ENCODE data around the gene SPAG4.

DNA sequence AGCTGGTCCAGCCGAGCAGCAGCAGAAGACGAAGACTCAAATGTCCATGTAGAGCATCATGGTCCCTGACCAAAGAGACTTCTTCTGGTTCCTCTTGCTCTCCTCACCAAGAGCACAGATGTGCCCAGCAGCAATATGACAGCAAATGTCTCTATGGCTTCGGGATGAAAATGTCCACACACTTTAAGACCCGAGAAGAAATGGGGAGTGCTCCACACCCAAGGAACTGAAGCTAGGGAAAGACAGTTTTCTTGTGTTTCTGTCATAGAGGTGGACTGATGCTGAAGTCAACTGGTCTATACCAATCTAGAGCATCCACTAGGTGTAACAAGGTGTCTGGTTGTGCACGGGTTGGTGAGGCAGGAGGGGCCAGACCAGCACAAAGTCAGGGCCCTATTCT lies 53.6 kb downstream of the SPAG4 start:
- TF ChIP-seq, protein P1, sequence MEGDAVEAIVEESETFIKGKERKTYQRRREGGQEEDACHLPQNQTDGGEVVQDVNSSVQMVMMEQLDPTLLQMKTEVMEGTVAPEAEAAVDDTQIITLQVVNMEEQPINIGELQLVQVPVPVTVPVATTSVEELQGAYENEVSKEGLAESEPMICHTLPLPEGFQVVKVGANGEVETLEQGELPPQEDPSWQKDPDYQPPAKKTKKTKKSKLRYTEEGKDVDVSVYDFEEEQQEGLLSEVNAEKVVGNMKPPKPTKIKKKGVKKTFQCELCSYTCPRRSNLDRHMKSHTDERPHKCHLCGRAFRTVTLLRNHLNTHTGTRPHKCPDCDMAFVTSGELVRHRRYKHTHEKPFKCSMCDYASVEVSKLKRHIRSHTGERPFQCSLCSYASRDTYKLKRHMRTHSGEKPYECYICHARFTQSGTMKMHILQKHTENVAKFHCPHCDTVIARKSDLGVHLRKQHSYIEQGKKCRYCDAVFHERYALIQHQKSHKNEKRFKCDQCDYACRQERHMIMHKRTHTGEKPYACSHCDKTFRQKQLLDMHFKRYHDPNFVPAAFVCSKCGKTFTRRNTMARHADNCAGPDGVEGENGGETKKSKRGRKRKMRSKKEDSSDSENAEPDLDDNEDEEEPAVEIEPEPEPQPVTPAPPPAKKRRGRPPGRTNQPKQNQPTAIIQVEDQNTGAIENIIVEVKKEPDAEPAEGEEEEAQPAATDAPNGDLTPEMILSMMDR (IDR thresholded peaks at IDR 0.05) = no peak
- TF ChIP-seq POLR2AphosphoS5 (IDR thresholded peaks at IDR 0.05) = no peak
